Heart left ventricle (tissue), 16 donors: Measurements from ENCODE around the gene CSF1R. TPM values are rescaled to one million over a fixed set of nuclear protein-coding genes. Genes with fewer than 3 reads are reported as not detected.

Experiments
- ATAC-seq, 4 donors: fragments of 200-7000 bp; cut with Tn5 transposase; one replicate each; pipeline ENCODE4 v1.9.1; 2020 to 2022; ENCODE audit warnings: moderate library complexity in 4 of 4, mild to moderate bottlenecking in 3 of 4, moderate number of reproducible peaks in 1 of 4
- DNase-seq, 5 donors: peaks; one replicate each; pipeline ENCODE4 v3.0.0-alpha.2; 2020
- H3K27ac ChIP-seq, 12 donors: fragments of 200-600 bp; sonication (generic) in 4 of 12; one replicate each; pipeline versions ENCODE4 v1.5.0 to v1.8.0; 2016 to 2022; ENCODE audit warnings: mild to moderate bottlenecking in 2 of 12
- H3K27me3 ChIP-seq, 9 donors: fragments of 200-600 bp; sonication (generic) in 2 of 9; one replicate each; pipeline versions ENCODE4 v1.5.1 to v1.8.0; 2016 to 2022; ENCODE audit warnings: mild to moderate bottlenecking in 3 of 9
- H3K36me3 ChIP-seq, 9 donors: fragments of 200-600 bp; sonication (generic) in 2 of 9; one replicate each; pipeline versions ENCODE4 v1.5.0 to v1.8.0; 2018 to 2022; ENCODE audit warnings: mild to moderate bottlenecking in 2 of 9
- H3K4me1 ChIP-seq, 12 donors: fragments of 200-600 bp; sonication (generic) in 4 of 12; one replicate each; pipeline versions ENCODE4 v1.5.0 to v1.8.0; 2016 to 2022; ENCODE audit warnings: mild to moderate bottlenecking in 3 of 12
- H3K4me3 ChIP-seq, 12 donors: fragments of 200-600 bp; sonication (generic) in 4 of 12; one replicate each; pipeline versions ENCODE4 v1.5.0 to v1.8.0; 2017 to 2022; ENCODE audit warnings: mild to moderate bottlenecking in 9 of 12, moderate library complexity in 4 of 12
- H3K9me3 ChIP-seq, 12 donors: fragments of 200-600 bp; sonication (generic) in 4 of 12; one replicate each; pipeline versions ENCODE4 v1.5.0 to v1.8.0; 2016 to 2022; ENCODE audit warnings: mild to moderate bottlenecking in 1 of 12
- POLR2A ChIP-seq, 2 donors: fragments of 450-650 bp; IDR thresholded peaks; one replicate each; pipeline ENCODE4 v1.6.1; 2017; ENCODE audit warnings: antibody characterized with exemption in 2 of 2, mild to moderate bottlenecking in 2 of 2, moderate library complexity in 2 of 2
- WGBS, 4 donors: extraction: QIAGEN DNeasy Blood & Tissue Kit in 2 of 4; methylation state at CpG; one replicate each; pipeline versions ENCODE4 v1.1.5 to v1.1.7; 2013 to 2018; 5-methylcytosine and 5-hydroxymethylcytosine counted together
- intact Hi-C, 10 donors: fragments of 100-400 bp; cut with DNase I; formaldehyde crosslinking; loops; one replicate each; pipeline versions ENCODE4 v1.11.1 to v1.14.2; 2022
- polyA plus RNA-seq, 2 donors: library from polyadenylated mRNA; stranded (reverse); fragments of 200-250 nt; gene quantifications; one replicate each; pipeline ENCODE4 v1.2.3, GENCODE V29; 2013
- total RNA-seq, 9 donors: library from RNA; depleted of rRNA in 2 of 9; stranded (reverse); fragments of >200 nt in 2 of 9; fragmentation: NEBNext Ultra II Directional in 3 of 9; extraction: Animal tissue kit (Norgen Biotek cat#: 25700) in 3 of 9; gene quantifications; one replicate each; pipeline versions ENCODE4 v1.1.0 to v1.2.4, GENCODE V29; 2016 to 2023
- TF ChIP-seq, protein P1 (sequence below), 12 donors: fragments of 200-600 bp; sonication (generic) in 4 of 12; IDR thresholded peaks; one replicate each; pipeline versions ENCODE4 v1.5.0 to v1.8.0; 2018 to 2022; ENCODE audit warnings: antibody characterized with exemption in 12 of 12, mild to moderate bottlenecking in 5 of 12
- donor health status: ischemic (EF 13 %, LVEDD 7.1; RV severe dilation, severe dysfunction).
- donor health status: healthy with polysubstance abuse.
- donor health status: DM: no; HTN: yes; CAD: no.
- donor health status: DM: no; HTN: no; CAD: no.
- donor health status: ischemic (EF 25% LVEDD 6.9; RV normal size, moderate dysfunction).
- donor health status: ischemic (EF 25% LVEDD 5.7; RV mildly dilated, moderate dysfunction).
- donor health status: healthy.
- donor health status: DM: yes; HTN: yes; CAD: no.
- donor health status: ischemic (EF 35%, LVEDD 5.7; RV mildly dilated, moderate dysfunction).
- donor health status: nonischemic (EF 11% LVEDD 7.7; RV severe dilation, severe dysfunction).
- donor health status: DM: yes; HTN: yes; CAD: no.
- donor health status: PGD.
- donor health status: ischemic (EF 29% LVEDD 5.4; RV normal size, mild dysfunction).
- donor health status: nonischemic (EF 23%, LVEDD 6.1; RV moderate dilation, normal function).

CSF1R gene
- total and polyA plus RNA-seq, 11 donors = 5.0 to 143 (median 10.7) TPM

DNA sequence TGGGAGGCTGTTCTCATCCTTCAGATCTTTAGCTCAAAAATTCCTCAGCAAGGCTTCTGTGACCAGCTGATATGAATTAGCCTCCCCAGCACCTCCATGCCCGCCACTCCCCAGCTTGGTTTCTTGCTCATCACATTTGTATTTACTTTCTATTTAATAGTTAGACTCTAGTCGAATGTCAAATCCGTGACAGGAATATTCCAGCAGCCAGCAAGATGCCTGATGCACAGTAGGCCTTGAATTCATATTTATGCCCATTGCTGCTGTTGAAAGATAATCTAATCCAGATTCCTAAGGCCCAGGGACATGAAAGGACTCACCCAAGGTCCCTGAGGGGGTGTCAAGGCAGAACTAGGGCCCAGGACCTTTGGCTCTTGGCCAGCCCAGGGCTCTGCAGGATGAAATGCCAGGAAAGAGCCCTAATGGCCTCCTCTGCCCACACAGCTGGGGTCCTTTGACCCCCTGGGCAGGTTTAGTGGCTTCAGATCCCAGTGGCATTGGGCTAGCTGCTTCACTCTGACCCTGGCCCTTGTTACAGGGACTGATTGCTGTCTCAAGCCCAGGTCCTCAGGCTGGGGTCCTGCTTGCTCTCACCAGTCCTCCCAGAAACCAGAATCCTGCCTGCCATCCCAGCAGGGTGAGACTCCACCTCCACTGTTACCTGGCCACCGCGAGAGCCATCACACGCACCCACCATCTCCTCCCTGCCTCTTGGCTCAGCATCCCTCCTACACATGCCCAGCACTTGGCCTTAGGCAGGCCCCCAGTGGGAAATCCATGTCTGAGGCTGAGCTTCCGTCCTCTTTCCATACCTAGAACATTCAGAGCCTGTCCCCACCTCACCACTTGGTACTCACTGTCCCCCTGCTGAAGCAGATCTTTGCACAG, 7.3 kb downstream of the CSF1R start:
- peaks cover 0 to 65% (median 0%) of the 10 kb centered on the region in 9 donors for H3K36me3 ChIP-seq
- DNase-seq = peak in 1 of 5 donors; percentile 13
- WGBS, 4 donors = 94 to 97% (median 96%) methylated on average over 7 of the region's 7 CpGs

GRCh38 chr5:150077996-150078801, 8.2 kb downstream of the CSF1R start:
- no peak overlapping the region for H3K4me3 ChIP-seq
- no peak for TF ChIP-seq POLR2A (IDR thresholded peaks at IDR 0.05)
- TF ChIP-seq, protein P1, sequence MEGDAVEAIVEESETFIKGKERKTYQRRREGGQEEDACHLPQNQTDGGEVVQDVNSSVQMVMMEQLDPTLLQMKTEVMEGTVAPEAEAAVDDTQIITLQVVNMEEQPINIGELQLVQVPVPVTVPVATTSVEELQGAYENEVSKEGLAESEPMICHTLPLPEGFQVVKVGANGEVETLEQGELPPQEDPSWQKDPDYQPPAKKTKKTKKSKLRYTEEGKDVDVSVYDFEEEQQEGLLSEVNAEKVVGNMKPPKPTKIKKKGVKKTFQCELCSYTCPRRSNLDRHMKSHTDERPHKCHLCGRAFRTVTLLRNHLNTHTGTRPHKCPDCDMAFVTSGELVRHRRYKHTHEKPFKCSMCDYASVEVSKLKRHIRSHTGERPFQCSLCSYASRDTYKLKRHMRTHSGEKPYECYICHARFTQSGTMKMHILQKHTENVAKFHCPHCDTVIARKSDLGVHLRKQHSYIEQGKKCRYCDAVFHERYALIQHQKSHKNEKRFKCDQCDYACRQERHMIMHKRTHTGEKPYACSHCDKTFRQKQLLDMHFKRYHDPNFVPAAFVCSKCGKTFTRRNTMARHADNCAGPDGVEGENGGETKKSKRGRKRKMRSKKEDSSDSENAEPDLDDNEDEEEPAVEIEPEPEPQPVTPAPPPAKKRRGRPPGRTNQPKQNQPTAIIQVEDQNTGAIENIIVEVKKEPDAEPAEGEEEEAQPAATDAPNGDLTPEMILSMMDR (IDR thresholded peaks at IDR 0.05) = no peak
- no peak for ATAC-seq
- intact Hi-C loops = no loop called here
- WGBS, 4 donors = 91 to 99% (median 94%) methylated on average over 7 to 8 of the region's 8 CpGs
- H3K27ac ChIP-seq = no peak overlapping the region
- peak in 1 of 5 donors; percentile 11 for DNase-seq
- H3K36me3 ChIP-seq = peaks cover 0 to 72% (median 0%) of the 10 kb centered on the region in 9 donors
- peaks cover 0 to 29% (median 0%) of the 10 kb centered on the region in 12 donors for H3K4me1 ChIP-seq
- H3K27me3 ChIP-seq = no peaks in the 10 kb centered on the region
- no peaks in the 10 kb centered on the region for H3K9me3 ChIP-seq

More for the DNA sequence above, 7.3 kb downstream of the CSF1R start:
- ATAC-seq = no peak
- no peak overlapping the region for H3K27ac ChIP-seq
- H3K27me3 ChIP-seq = no peaks in the 10 kb centered on the region
- peaks cover 0 to 29% (median 0%) of the 10 kb centered on the region in 12 donors for H3K4me1 ChIP-seq
- intact Hi-C loops = no loop called here
- no peaks in the 10 kb centered on the region for H3K9me3 ChIP-seq
- TF ChIP-seq, protein P1 (IDR thresholded peaks at IDR 0.05) = no peak
- no peak for TF ChIP-seq POLR2A (IDR thresholded peaks at IDR 0.05)
- no peak overlapping the region for H3K4me3 ChIP-seq

- peaks cover 0 to 83% (median 0%) of the 10 kb centered on the region in 9 donors for H3K36me3 ChIP-seq
- ATAC-seq (no peak), DNase-seq (peak in 1 of 5 donors; percentile 6)
- no peaks in the 10 kb centered on the region for H3K27me3 ChIP-seq
- no peak overlapping the region for H3K4me3 ChIP-seq
- peaks cover 0 to 22% (median 0%) of the 10 kb centered on the region in 12 donors for H3K4me1 ChIP-seq
- no peak overlapping the region for H3K27ac ChIP-seq
- WGBS, 4 donors = 83 to 94% (median 88%) methylated on average over 7 to 8 of the region's 8 CpGs
- H3K9me3 ChIP-seq = no peaks in the 10 kb centered on the region
- TF ChIP-seq, protein P1 (IDR thresholded peaks at IDR 0.05) = no peak
- TF ChIP-seq POLR2A (IDR thresholded peaks at IDR 0.05) = no peak
- intact Hi-C loops = no loop called here
Measured at GRCh38 chr5:150077060-150077459, 9.3 kb downstream of the CSF1R start.

GRCh38 chr5:150075806-150076205, 10.5 kb downstream of the CSF1R start:
- intact Hi-C loops = no loop called here
- peaks cover 0 to 86% (median 0%) of the 10 kb centered on the region in 9 donors for H3K36me3 ChIP-seq
- peak in 1 of 5 donors; percentile 13 for DNase-seq

More at GRCh38 chr5:150075806-150076205, 10.5 kb downstream of the CSF1R start:
- TF ChIP-seq, protein P1 (IDR thresholded peaks at IDR 0.05) = no peak
- TF ChIP-seq POLR2A (IDR thresholded peaks at IDR 0.05) = no peak
- WGBS, 4 donors = 88 to 92% (median 90%) methylated on average over 3 to 4 of the region's 4 CpGs
- Histone ChIP-seq H3K27me3 (no peaks in the 10 kb centered on the region), H3K4me1 (peaks cover 0 to 10% (median 0%) of the 10 kb centered on the region in 12 donors), H3K27ac (no peak overlapping the region), H3K9me3 (no peaks in the 10 kb centered on the region), H3K4me3 (no peak overlapping the region)
- no peak for ATAC-seq
